ENCODE results near the gene IMPA2.

IMPA2 gene

DNA sequence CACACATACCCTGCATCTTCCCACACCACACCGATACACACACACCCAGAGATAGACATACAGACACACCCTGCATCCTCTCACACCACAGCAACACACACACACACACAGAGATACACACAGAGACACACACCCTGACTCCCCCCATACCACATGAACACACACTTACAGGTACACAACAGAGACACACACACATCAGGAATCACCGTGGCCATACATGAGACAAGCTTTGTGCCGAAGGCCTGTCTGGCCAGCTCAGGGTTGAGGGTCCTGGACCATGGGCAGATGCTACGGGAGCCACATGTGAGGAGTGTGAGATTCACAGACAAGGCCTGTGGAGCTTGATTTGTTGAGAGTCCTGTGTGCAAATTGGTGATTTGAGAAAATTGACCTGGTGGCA, 15.6 kb downstream of the IMPA2 start:
- in situ Hi-C loops (cut with HindIII; ENCODE audit: low sequenced_read_pairs): no loop called here
- TF ChIP-seq, protein P1, sequence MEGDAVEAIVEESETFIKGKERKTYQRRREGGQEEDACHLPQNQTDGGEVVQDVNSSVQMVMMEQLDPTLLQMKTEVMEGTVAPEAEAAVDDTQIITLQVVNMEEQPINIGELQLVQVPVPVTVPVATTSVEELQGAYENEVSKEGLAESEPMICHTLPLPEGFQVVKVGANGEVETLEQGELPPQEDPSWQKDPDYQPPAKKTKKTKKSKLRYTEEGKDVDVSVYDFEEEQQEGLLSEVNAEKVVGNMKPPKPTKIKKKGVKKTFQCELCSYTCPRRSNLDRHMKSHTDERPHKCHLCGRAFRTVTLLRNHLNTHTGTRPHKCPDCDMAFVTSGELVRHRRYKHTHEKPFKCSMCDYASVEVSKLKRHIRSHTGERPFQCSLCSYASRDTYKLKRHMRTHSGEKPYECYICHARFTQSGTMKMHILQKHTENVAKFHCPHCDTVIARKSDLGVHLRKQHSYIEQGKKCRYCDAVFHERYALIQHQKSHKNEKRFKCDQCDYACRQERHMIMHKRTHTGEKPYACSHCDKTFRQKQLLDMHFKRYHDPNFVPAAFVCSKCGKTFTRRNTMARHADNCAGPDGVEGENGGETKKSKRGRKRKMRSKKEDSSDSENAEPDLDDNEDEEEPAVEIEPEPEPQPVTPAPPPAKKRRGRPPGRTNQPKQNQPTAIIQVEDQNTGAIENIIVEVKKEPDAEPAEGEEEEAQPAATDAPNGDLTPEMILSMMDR (IDR thresholded peaks at IDR 0.05; ENCODE audit: low read depth, low read length, missing control alignments): no peak
- no peak overlapping the region for H3K4me3 ChIP-seq (ENCODE audit: low read depth, low read length)
- DNase-seq (ENCODE audit: low read depth): no peak

DNA sequence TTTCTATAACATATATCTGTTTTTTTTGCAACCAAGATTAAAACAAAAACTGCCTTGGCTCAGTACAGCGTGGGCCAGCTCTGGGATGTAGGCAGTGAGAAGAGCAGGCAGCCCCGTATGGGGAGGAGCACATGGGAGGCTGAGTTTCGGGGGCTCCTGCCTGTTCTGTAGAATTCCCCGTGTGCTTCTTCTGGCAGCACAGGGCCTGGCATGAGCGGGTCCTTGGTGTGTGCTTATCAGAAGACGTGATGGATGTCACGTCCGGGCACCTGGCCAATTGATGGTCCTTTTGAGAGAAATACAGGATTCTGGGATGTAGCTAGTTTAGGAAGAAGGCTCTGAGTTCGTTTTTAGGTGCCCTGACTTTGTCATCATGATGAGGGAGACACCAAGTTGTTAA, 16.2 kb downstream of the IMPA2 start:
- TF ChIP-seq, protein P1 (IDR thresholded peaks at IDR 0.05; ENCODE audit: low read depth, low read length, missing control alignments): no peak
- in situ Hi-C loops (cut with HindIII; ENCODE audit: low sequenced_read_pairs): no loop called here
- DNase-seq (ENCODE audit: low read depth): no peak
- H3K4me3 ChIP-seq (ENCODE audit: low read depth, low read length): no peak overlapping the region

DNA sequence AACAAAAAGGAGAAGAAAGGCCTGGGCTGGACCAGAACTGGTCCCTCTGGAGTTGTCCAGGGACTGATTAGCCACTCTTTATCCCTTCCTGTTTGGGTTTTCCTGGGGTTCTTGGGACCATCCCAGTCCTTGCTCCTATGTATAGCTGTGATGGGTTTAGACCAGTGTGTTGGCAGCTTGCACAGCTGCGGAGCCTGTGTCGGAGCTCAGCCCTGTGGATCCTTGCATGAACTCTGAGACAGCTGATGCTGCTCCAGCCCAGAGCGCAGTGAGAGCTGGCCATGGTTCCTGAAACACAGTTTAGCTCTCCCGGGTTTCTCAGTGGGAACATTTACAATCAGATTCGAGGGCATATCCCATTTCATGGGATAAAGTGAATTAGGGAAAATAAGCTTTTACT, 16.9 kb downstream of the IMPA2 start:
- in situ Hi-C loops (cut with HindIII; ENCODE audit: low sequenced_read_pairs): no loop called here
- DNase-seq (ENCODE audit: low read depth): no peak
- TF ChIP-seq, protein P1 (IDR thresholded peaks at IDR 0.05; ENCODE audit: low read depth, low read length, missing control alignments): no peak
- no peak overlapping the region for H3K4me3 ChIP-seq (ENCODE audit: low read depth, low read length)

DNA sequence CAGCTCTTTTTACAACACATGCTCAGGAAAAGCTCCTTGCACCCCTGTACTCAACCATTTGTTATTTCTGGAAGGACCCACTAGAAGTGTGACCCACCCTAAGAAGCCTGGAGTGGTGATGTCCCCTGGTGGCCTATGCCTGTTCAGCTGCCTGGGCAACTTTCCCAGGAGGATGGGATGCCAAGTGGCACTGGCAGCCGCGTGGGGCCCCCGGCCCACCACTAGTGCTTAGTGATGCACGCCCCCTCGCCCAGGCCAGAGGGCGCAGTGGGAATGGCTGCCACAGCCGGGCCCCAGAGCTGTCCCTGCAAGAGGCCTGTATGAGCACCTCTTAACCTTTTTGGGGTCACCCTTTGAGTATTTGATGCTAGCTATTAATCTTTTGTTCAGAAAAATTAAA, 18.1 kb downstream of the IMPA2 start:
- TF ChIP-seq, protein P1 (IDR thresholded peaks at IDR 0.05; ENCODE audit: low read depth, low read length, missing control alignments): no peak
- in situ Hi-C loops (cut with HindIII; ENCODE audit: low sequenced_read_pairs): no loop called here
- DNase-seq (ENCODE audit: low read depth): no peak
- no peak overlapping the region for H3K4me3 ChIP-seq (ENCODE audit: low read depth, low read length)

DNA sequence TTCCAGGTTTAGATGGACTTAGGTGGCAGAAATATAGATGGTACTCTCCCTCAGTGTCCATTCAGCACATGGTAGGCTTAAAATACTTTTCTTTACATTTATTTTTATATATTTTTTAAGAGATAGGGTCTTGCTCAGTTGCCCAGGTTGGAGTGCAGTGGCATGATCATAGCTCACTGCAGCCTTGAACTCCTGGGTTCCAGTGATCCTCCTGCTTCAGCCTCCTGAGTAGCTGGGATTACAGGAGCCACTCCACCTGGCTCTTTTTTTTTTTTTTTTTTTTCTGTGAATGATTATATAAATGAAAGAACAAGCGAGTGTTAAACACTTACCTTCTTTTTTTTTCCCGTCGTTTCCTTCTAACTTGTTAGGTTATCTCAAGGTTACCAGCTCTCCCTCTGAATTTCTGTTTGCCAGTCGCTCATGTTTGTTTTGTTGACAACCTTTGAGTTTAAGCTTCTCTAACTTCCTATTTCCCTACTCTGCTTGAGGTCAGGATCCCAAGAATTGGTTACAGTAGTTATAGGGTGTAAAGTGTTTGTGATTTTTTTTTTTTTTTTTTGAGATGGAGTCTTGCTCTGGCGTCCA, 18.9 kb downstream of the IMPA2 start:
- no peak for DNase-seq (ENCODE audit: low read depth)
- TF ChIP-seq, protein P1 (IDR thresholded peaks at IDR 0.05; ENCODE audit: low read depth, low read length, missing control alignments): no peak
- in situ Hi-C loops (cut with HindIII; ENCODE audit: low sequenced_read_pairs): loop anchor here (25.0 kb wide), 1 partner anchor 263 kb away; no protein-coding TSS in a partner anchor
- H3K4me3 ChIP-seq (ENCODE audit: low read depth, low read length): no peak overlapping the region

DNA sequence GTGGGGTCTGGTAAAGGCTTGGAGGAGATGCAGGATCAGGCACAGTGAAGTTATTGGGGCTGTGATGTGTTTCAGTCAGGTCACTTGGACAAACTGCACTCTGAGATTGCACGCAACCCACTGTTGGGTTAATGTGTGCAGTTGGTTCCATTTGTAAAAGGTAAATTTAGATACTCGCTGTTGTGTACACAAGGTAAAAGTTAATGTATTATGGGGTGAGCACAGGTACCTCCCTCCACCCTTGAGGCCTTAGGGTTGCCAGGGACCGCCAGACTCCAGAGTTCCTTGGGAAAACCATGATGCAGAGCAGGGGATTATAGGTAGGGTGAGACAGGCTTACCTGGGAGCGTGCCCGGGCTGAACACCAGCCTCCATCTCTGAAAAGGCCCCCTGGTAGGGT, 20.1 kb downstream of the IMPA2 start:
- TF ChIP-seq, protein P1 (IDR thresholded peaks at IDR 0.05; ENCODE audit: low read depth, low read length, missing control alignments): no peak
- no peak for DNase-seq (ENCODE audit: low read depth)

More for the DNA sequence above, 20.1 kb downstream of the IMPA2 start:
- in situ Hi-C loops (cut with HindIII; ENCODE audit: low sequenced_read_pairs): loop anchor here (25.0 kb wide), 1 partner anchor 264 kb away; no protein-coding TSS in a partner anchor
- H3K4me3 ChIP-seq (ENCODE audit: low read depth, low read length): no peak overlapping the region

Data from astrocyte of the cerebellum (primary cell).